H1 (cell line): ENCODE results near the gene ARHGEF11. TPM values are rescaled to one million over a fixed set of nuclear protein-coding genes. Genes with fewer than 3 reads are reported as not detected.

ENCODE experiments used
- CTCF ChIA-PET: fragments of 300-600 bp; sonication (Branson Sonifier 250); formaldehyde crosslinking; loops from one replicate; lab custom pipeline; 2021; ENCODE audit not compliant: partially characterized antibody; lab: Charles Lee
- POLR2A ChIA-PET: fragments of 300-600 bp; sonication (Branson Sonifier 250); formaldehyde crosslinking; loops from one replicate; lab custom pipeline; 2021; ENCODE audit warnings: inconsistent platforms; ENCODE audit not compliant: partially characterized antibody; lab: Charles Lee
- DNase-seq, 2 experiments: peaks; one replicate each; pipeline versions ENCODE4 v3.0.0 to v3.0.0-alpha.2; 2010 to 2022; ENCODE audit warnings: low spot score in 2 of 2, low read depth in 1 of 2, mixed read lengths in 1 of 2
- FAIRE-seq: peaks from 2 replicates; lab custom pipeline; 2011; peaks lifted over from hg19 to GRCh38; lab: Jason Lieb, UNC
- H2AFZ ChIP-seq: 2 replicates; pipeline ENCODE4 v1.8.1; 2012; ENCODE audit warnings: low read length, inconsistent platforms
- H2AK5ac ChIP-seq: 2 replicates; pipeline ENCODE4 v1.6.1; 2013; ENCODE audit warnings: low read depth, low read length
- H2BK120ac ChIP-seq: replicated peaks from 2 replicates; pipeline ENCODE3; 2013; ENCODE audit warnings: low read depth, low read length, inconsistent platforms
- H2BK12ac ChIP-seq: 2 replicates; pipeline ENCODE4 v1.6.1; 2013; ENCODE audit warnings: low read depth, low read length
- H2BK15ac ChIP-seq: 2 replicates; pipeline ENCODE4 v1.6.1; 2013; ENCODE audit warnings: low read length
- H2BK20ac ChIP-seq: 2 replicates; pipeline ENCODE4 v1.6.1; 2013; ENCODE audit warnings: low read length
- H2BK5ac ChIP-seq: 2 replicates; pipeline ENCODE4 v1.6.1; 2013; ENCODE audit warnings: low read depth, low read length
- H3K14ac ChIP-seq: 2 replicates; pipeline ENCODE4 v1.6.1; 2013; ENCODE audit warnings: inconsistent platforms; ENCODE audit not compliant: insufficient read length
- H3K18ac ChIP-seq: 2 replicates; pipeline ENCODE4 v1.6.1; 2013; ENCODE audit warnings: low read length; ENCODE audit errors: extremely low read depth
- H3K23ac ChIP-seq: 2 replicates; pipeline ENCODE4 v1.6.1; 2013; ENCODE audit warnings: inconsistent platforms; ENCODE audit not compliant: insufficient read length
- H3K23me2 ChIP-seq: 2 replicates; pipeline ENCODE4 v1.6.1; 2013; ENCODE audit warnings: low read depth, low read length
- H3K27ac ChIP-seq: 2 replicates; pipeline ENCODE4 v1.6.1; 2011; ENCODE audit warnings: low read depth, low read length, inconsistent platforms
- H3K27me3 ChIP-seq, 4 experiments: replicated peaks in 1 of 4; 1 replicate in 1 of 4; 2 replicates in 3 of 4; pipeline versions ENCODE4 v1.6.1 to v1.8.1; 2011 to 2013; ENCODE audit warnings: low read length in 3 of 4, mild to moderate bottlenecking in 3 of 4, inconsistent platforms in 2 of 4, mixed read lengths in 2 of 4, moderate library complexity in 1 of 4; ENCODE audit not compliant: control insufficient read depth in 3 of 4, insufficient read depth in 3 of 4; ENCODE audit errors: extremely low read depth in 1 of 4
- H3K36me3 ChIP-seq, 4 experiments: 2 replicates each; pipeline versions ENCODE4 v1.6.1 to v1.8.1; 2011 to 2013; ENCODE audit warnings: mild to moderate bottlenecking in 4 of 4, low read length in 3 of 4, moderate library complexity in 2 of 4, control low read depth in 1 of 4, inconsistent platforms in 1 of 4; ENCODE audit not compliant: insufficient read depth in 4 of 4, control insufficient read depth in 2 of 4
- H3K4ac ChIP-seq: replicated peaks from 2 replicates; pipeline ENCODE3; 2013; ENCODE audit warnings: low read length, low read depth, mixed read lengths, inconsistent platforms; ENCODE audit not compliant: insufficient read length
- H3K4me1 ChIP-seq, 4 experiments: replicated peaks in 1 of 4; 1 replicate in 1 of 4; 2 replicates in 3 of 4; pipeline versions ENCODE4 v1.6.1 to v1.8.1; 2011 to 2013; ENCODE audit warnings: low read length in 3 of 4, inconsistent platforms in 2 of 4, mixed read lengths in 1 of 4; ENCODE audit not compliant: insufficient read depth in 4 of 4, control insufficient read depth in 3 of 4
- H3K4me2 ChIP-seq, 2 experiments: 2 replicates each; pipeline versions ENCODE4 v1.6.1 to v1.8.1; 2011 to 2013; ENCODE audit warnings: low read depth in 2 of 2, low read length in 2 of 2, control low read depth in 1 of 2, inconsistent platforms in 1 of 2, mild to moderate bottlenecking in 1 of 2; ENCODE audit not compliant: insufficient read depth in 1 of 2
- H3K4me3 ChIP-seq, 4 experiments: fragments of 200-600, 300-600 bp in 1 of 4; sonication (generic), shearing (Covaris generic), sonication (Bioruptor Twin) in 1 of 4; 2 replicates each; pipeline versions ENCODE4 v1.5.1 to v1.8.1; 2011 to 2016; ENCODE audit warnings: low read length in 4 of 4, low read depth in 3 of 4, control low read depth in 2 of 4, inconsistent platforms in 2 of 4, mild to moderate bottlenecking in 2 of 4, mixed read lengths in 1 of 4, moderate library complexity in 1 of 4; ENCODE audit not compliant: insufficient read depth in 2 of 4; ENCODE audit errors: extremely low read depth in 1 of 4
- H3K56ac ChIP-seq: replicated peaks from 2 replicates; pipeline ENCODE3; 2013; ENCODE audit warnings: low read depth, mild to moderate bottlenecking, mixed read lengths, low read length, inconsistent platforms; ENCODE audit not compliant: insufficient read length
- H3K79me1 ChIP-seq: 2 replicates; pipeline ENCODE4 v1.6.1; 2013; ENCODE audit warnings: low read depth, low read length, control low read depth
- H3K79me2 ChIP-seq, 2 experiments: 2 replicates each; pipeline versions ENCODE4 v1.6.1 to v1.8.1; 2012 to 2013; ENCODE audit warnings: low read length in 2 of 2, mild to moderate bottlenecking in 2 of 2, inconsistent platforms in 1 of 2; ENCODE audit not compliant: insufficient read depth in 2 of 2, control insufficient read depth in 1 of 2
- H3K9ac ChIP-seq, 4 experiments: replicated peaks in 1 of 4; 1 replicate in 1 of 4; 2 replicates in 3 of 4; pipeline versions ENCODE4 v1.6.1 to v1.8.1; 2011 to 2013; ENCODE audit warnings: low read depth in 3 of 4, low read length in 3 of 4, control low read depth in 2 of 4, mild to moderate bottlenecking in 2 of 4, moderate library complexity in 2 of 4, inconsistent platforms in 1 of 4; ENCODE audit errors: extremely low read depth in 1 of 4
- H3K9me3 ChIP-seq, 2 experiments: 2 replicates each; pipeline versions ENCODE4 v1.6.1 to v1.8.1; 2012 to 2013; ENCODE audit warnings: mild to moderate bottlenecking in 2 of 2, moderate library complexity in 2 of 2, control low read depth in 1 of 2, inconsistent platforms in 1 of 2, low read depth in 1 of 2, low read length in 1 of 2, mixed read lengths in 1 of 2; ENCODE audit not compliant: insufficient read depth in 2 of 2
- H4K20me1 ChIP-seq, 2 experiments: replicated peaks in 1 of 2; 2 replicates each; pipeline versions ENCODE3 to v1.8.1; 2011 to 2013; ENCODE audit warnings: inconsistent platforms in 2 of 2, low read length in 2 of 2, mild to moderate bottlenecking in 1 of 2; ENCODE audit not compliant: insufficient read depth in 2 of 2, control insufficient read depth in 1 of 2
- H4K5ac ChIP-seq: 2 replicates; pipeline ENCODE4 v1.6.1; 2013; ENCODE audit warnings: low read length, low read depth, mixed read lengths, inconsistent platforms; ENCODE audit not compliant: insufficient read length
- H4K8ac ChIP-seq: 2 replicates; pipeline ENCODE4 v1.8.0; 2013; ENCODE audit warnings: mild to moderate bottlenecking, moderate library complexity, low read length, inconsistent platforms; ENCODE audit not compliant: insufficient read depth; ENCODE audit errors: extremely low read depth
- H4K91ac ChIP-seq: replicated peaks from 2 replicates; pipeline ENCODE3; 2013; ENCODE audit warnings: low read length, mixed read lengths, inconsistent platforms; ENCODE audit not compliant: insufficient read length
- ASH2L ChIP-seq: fragments of 200-600, 300-600 bp; sonication (generic); IDR thresholded peaks from one replicate; pipeline ENCODE4 v1.7.1; 2017; ENCODE audit warnings: low read length
- BACH1 ChIP-seq: IDR thresholded peaks from 2 replicates; pipeline ENCODE4 v1.6.1; 2012; ENCODE audit warnings: low read length, improper control_type of control experiment
- CEBPB ChIP-seq: IDR thresholded peaks from 2 replicates; pipeline ENCODE4 v1.6.1; 2012; ENCODE audit warnings: low read depth, low read length
- CREB1 ChIP-seq: IDR thresholded peaks from 2 replicates; pipeline ENCODE4 v1.6.1; 2012; ENCODE audit warnings: inconsistent platforms
- CTBP2 ChIP-seq: IDR thresholded peaks from 2 replicates; pipeline ENCODE4 v1.7.0; 2011; ENCODE audit warnings: borderline replicate concordance, mild to moderate bottlenecking, moderate library complexity, mixed read lengths, low read length; ENCODE audit not compliant: insufficient read depth, insufficient read length
- CTCF ChIP-seq, 3 experiments: IDR thresholded peaks; 1 replicate in 2 of 3; 2 replicates in 1 of 3; pipeline versions ENCODE4 v1.5.1 to v1.6.1; 2011; ENCODE audit warnings: low read length in 3 of 3, mild to moderate bottlenecking in 3 of 3, inconsistent platforms in 2 of 3, low read depth in 1 of 3, moderate library complexity in 1 of 3; ENCODE audit not compliant: insufficient read depth in 1 of 3; ENCODE audit errors: control extremely low read depth in 1 of 3
- EGR1 ChIP-seq: IDR thresholded peaks from 2 replicates; pipeline ENCODE4 v1.6.1; 2011; ENCODE audit warnings: low read depth, low read length, borderline replicate concordance
- RAD21 ChIP-seq, 2 experiments: IDR thresholded peaks in 1 of 2; conservative IDR thresholded peaks in 1 of 2; 2 replicates each; pipeline ENCODE4 v1.6.1; 2011; ENCODE audit warnings: low read depth in 2 of 2, low read length in 2 of 2, improper control_type of control experiment in 1 of 2, inconsistent platforms in 1 of 2, mild to moderate bottlenecking in 1 of 2, moderate library complexity in 1 of 2
- SP2 ChIP-seq: IDR thresholded peaks from 2 replicates; pipeline ENCODE4 v1.6.1; 2012; ENCODE audit warnings: mild to moderate bottlenecking, low read length, inconsistent platforms
- TAF1 ChIP-seq: IDR thresholded peaks from 2 replicates; pipeline ENCODE4 v1.6.1; 2011; ENCODE audit warnings: mild to moderate bottlenecking, low read depth, low read length
- TCF12 ChIP-seq: IDR thresholded peaks from 2 replicates; pipeline ENCODE4 v1.6.1; 2011; ENCODE audit warnings: low read depth, mild to moderate bottlenecking, low read length
- WGBS, 2 experiments: shearing (Covaris generic) in 1 of 2; methylation state at CpG; one replicate each; pipeline versions ENCODE4 v1.1.6 to v1.1.7; 2013 to 2015; ENCODE audit warnings: low lambda C conversion rate in 2 of 2, mixed read lengths in 2 of 2, inconsistent platforms in 1 of 2, low coverage in 1 of 2, missing lambda C conversion rate in 1 of 2; ENCODE audit not compliant: insufficient replicate concordance in 2 of 2, insufficient coverage in 1 of 2, insufficient read length in 1 of 2; ENCODE audit errors: extremely low coverage in 1 of 2, missing lambda C conversion rate in 1 of 2; 5-methylcytosine and 5-hydroxymethylcytosine counted together
- polyA plus RNA-seq, 7 experiments: library from polyadenylated mRNA; depleted of rRNA in 3 of 7; stranded (reverse) in 5 of 7; unstranded in 2 of 7; fragments of >200 nt in 5 of 7; fragments of 200-250 nt in 2 of 7; gene quantifications; 1 replicate in 5 of 7; 2 replicates in 1 of 7; 4 replicates in 1 of 7; pipeline versions ENCODE4 v1.2.1 to v1.2.3, GENCODE V29; 2011 to 2013; ENCODE audit warnings: missing spikeins in 2 of 7, mixed read lengths in 2 of 7
- total RNA-seq: library from RNA; stranded (reverse); fragmentation: NEBNext Ultra II Directional; extraction: Animal tissue kit (Norgen Biotek cat#: 25700); gene quantifications from 2 replicates; pipeline ENCODE4 v1.2.1, GENCODE V29; 2021

ARHGEF11 gene
- total and polyA plus RNA-seq, 2 of the 8 experiments (the other 6 are each of a cell fraction or from before 2014, with no cell fraction given), result 19.9 to 33.1 TPM

GRCh38 chr1:156936721-156937220 lies 108.8 kb downstream of the ARHGEF11 start:
- peak overlapping the region; percentile 1; the same call in 1 of the 2 replicates for H4K8ac ChIP-seq
- no peak overlapping the region for H3K23ac ChIP-seq
- no peak overlapping the region for H3K18ac ChIP-seq
- no peak overlapping the region for H2AFZ ChIP-seq
- no peak overlapping the region for H3K4me3 ChIP-seq
- H3K4me1 ChIP-seq, result peaks cover 0 to 4% (median 0%) of the 10 kb centered on the region in 4 experiments; a peak in 3 of 7 replicates
- ChIA-PET CTCF (interaction anchor here (0.7 to 2.6 kb wide), 9 partner anchors 9 to 259 kb away, joined by 3 to 12 read pairs (median 5); no protein-coding TSS in a partner anchor), POLR2A (interaction anchor here (0.8 to 1.1 kb wide), 3 partner anchors 8 to 22 kb away, joined by 3 read pairs; no protein-coding TSS in a partner anchor)
- peaks cover 15 to 46% (median 18%) of the 10 kb centered on the region in 4 experiments for H3K36me3 ChIP-seq
- no peak overlapping the region for H3K4me2 ChIP-seq
- H2BK5ac ChIP-seq, result no peak overlapping the region
- peaks cover 4% of the 10 kb centered on the region in 2 experiments for H4K20me1 ChIP-seq
- H3K27me3 ChIP-seq, result no peaks in the 10 kb centered on the region
- no peaks in the 10 kb centered on the region for H3K79me2 ChIP-seq
- no peak overlapping the region for H3K14ac ChIP-seq
- no peak for FAIRE-seq
- H3K9me3 ChIP-seq, result no peaks in the 10 kb centered on the region
- no peak for DNase-seq
- 85% methylated on average over 7 of the region's 10 CpGs; no CpG with 5 or more reads in 1 of the 2 experiments for WGBS, 2 experiments
- H3K23me2 ChIP-seq, result peaks cover 1% of the 10 kb centered on the region; the same call in 1 of the 2 replicates
- H2BK20ac ChIP-seq, result no peak overlapping the region
- H3K79me1 ChIP-seq, result no peaks in the 10 kb centered on the region
- no peak overlapping the region for H2BK12ac ChIP-seq
- H4K91ac ChIP-seq, result no peak overlapping the region
- H3K27ac ChIP-seq, result no peak overlapping the region
- H2AK5ac ChIP-seq, result no peak overlapping the region
- H4K5ac ChIP-seq, result no peak overlapping the region
- no peak overlapping the region for H3K4ac ChIP-seq
- H2BK120ac ChIP-seq, result no peak overlapping the region
- H3K9ac ChIP-seq, result no peak overlapping the region
- H3K56ac ChIP-seq, result no peak overlapping the region
- H2BK15ac ChIP-seq, result no peak overlapping the region
- TF ChIP-seq BACH1 (no peak), CEBPB (no peak), TAF1 (no peak), CREB1 (no peak), CTCF (IDR thresholded peaks at IDR 0.05; ENCODE audit: control extremely low read depth in 1 of 3, insufficient read depth in 1 of 3, low read depth in 1 of 3, low read length in 3 of 3) (no peak), SP2 (no peak), ASH2L (no peak), CTBP2 (no peak), EGR1 (no peak), TCF12 (no peak), RAD21 (IDR thresholded peaks at IDR 0.05 in 1 of 2, conservative IDR thresholded peaks at IDR 0.05 in 1 of 2; ENCODE audit: low read depth in 2 of 2, low read length in 2 of 2) (no peak)
